ENCODE measurements around the gene NGEF.

The NGEF gene

GRCh38 chr2:232967474-232967873 lies 45.6 kb downstream of the NGEF start:
- FAIRE-seq = no peak
- TF ChIP-seq POLR2A (IDR thresholded peaks at IDR 0.05; ENCODE audit: low read depth, low read length) = no peak
- no peak for DNase-seq (ENCODE audit: insufficient read length, low spot score)

GRCh38 chr2:232966122-232966521 lies 46.9 kb downstream of the NGEF start:
- DNase-seq (ENCODE audit: insufficient read length, low spot score) (no peak), FAIRE-seq (no peak)
- TF ChIP-seq POLR2A (IDR thresholded peaks at IDR 0.05; ENCODE audit: low read depth, low read length) = no peak

GRCh38 chr2:232963913-232964312 lies 49.1 kb downstream of the NGEF start:
- TF ChIP-seq POLR2A (IDR thresholded peaks at IDR 0.05; ENCODE audit: low read depth, low read length) = no peak
- no peak for FAIRE-seq

GRCh38 chr2:232960862-232961261 lies 52.2 kb downstream of the NGEF start:
- TF ChIP-seq POLR2A (IDR thresholded peaks at IDR 0.05; ENCODE audit: low read depth, low read length) = no peak
- FAIRE-seq (peak; percentile 89), DNase-seq (ENCODE audit: insufficient read length, low spot score) (peak; percentile 23)

More at GRCh38 chr2:232963913-232964312, 49.1 kb downstream of the NGEF start:
- no peak for DNase-seq (ENCODE audit: insufficient read length, low spot score)

GRCh38 chr2:232959139-232959538 lies 53.9 kb downstream of the NGEF start:
- FAIRE-seq (no peak), DNase-seq (ENCODE audit: insufficient read length, low spot score) (no peak)
- no peak for TF ChIP-seq POLR2A (IDR thresholded peaks at IDR 0.05; ENCODE audit: low read depth, low read length)

- TF ChIP-seq POLR2A (IDR thresholded peaks at IDR 0.05; ENCODE audit: low read depth, low read length) = no peak
- no peak for DNase-seq (ENCODE audit: insufficient read length, low spot score)
- FAIRE-seq = no peak
Observed at GRCh38 chr2:232957657-232958090, 55.4 kb downstream of the NGEF start.

- FAIRE-seq (no peak), DNase-seq (ENCODE audit: insufficient read length, low spot score) (no peak)
- no peak for TF ChIP-seq POLR2A (IDR thresholded peaks at IDR 0.05; ENCODE audit: low read depth, low read length)
Observed at GRCh38 chr2:232955856-232956255, 57.2 kb downstream of the NGEF start.

- DNase-seq (ENCODE audit: insufficient read length, low spot score) (no peak), FAIRE-seq (no peak)
- TF ChIP-seq POLR2A (IDR thresholded peaks at IDR 0.05; ENCODE audit: low read depth, low read length) = no peak
Observed at GRCh38 chr2:232954691-232955090, 58.4 kb downstream of the NGEF start.

- DNase-seq (ENCODE audit: insufficient read length, low spot score) = peak; percentile 62
- FAIRE-seq = peak; percentile 96
- TF ChIP-seq POLR2A (IDR thresholded peaks at IDR 0.05; ENCODE audit: low read depth, low read length) = no peak
Observed at GRCh38 chr2:232951891-232952290, 61.2 kb downstream of the NGEF start.

- TF ChIP-seq POLR2A (IDR thresholded peaks at IDR 0.05; ENCODE audit: low read depth, low read length) = no peak
Observed at GRCh38 chr2:232951181-232951580, 61.9 kb downstream of the NGEF start.

GRCh38 chr2:232950751-232951150 lies 62.3 kb downstream of the NGEF start:
- no peak for FAIRE-seq
- TF ChIP-seq POLR2A (IDR thresholded peaks at IDR 0.05; ENCODE audit: low read depth, low read length) = no peak
- no peak for DNase-seq (ENCODE audit: insufficient read length, low spot score)

More at GRCh38 chr2:232951181-232951580, 61.9 kb downstream of the NGEF start:
- no peak for DNase-seq (ENCODE audit: insufficient read length, low spot score)
- no peak for FAIRE-seq

GRCh38 chr2:232949016-232949415 lies 64.0 kb downstream of the NGEF start:
- DNase-seq (ENCODE audit: insufficient read length, low spot score) = no peak
- FAIRE-seq = no peak
- no peak for TF ChIP-seq POLR2A (IDR thresholded peaks at IDR 0.05; ENCODE audit: low read depth, low read length)

- DNase-seq (ENCODE audit: insufficient read length, low spot score) (no peak), FAIRE-seq (no peak)
- no peak for TF ChIP-seq POLR2A (IDR thresholded peaks at IDR 0.05; ENCODE audit: low read depth, low read length)
Observed at GRCh38 chr2:232942831-232943230, 70.2 kb downstream of the NGEF start.

- DNase-seq (ENCODE audit: insufficient read length, low spot score) (no peak), FAIRE-seq (no peak)
- no peak for TF ChIP-seq POLR2A (IDR thresholded peaks at IDR 0.05; ENCODE audit: low read depth, low read length)
Observed at GRCh38 chr2:232941912-232942594, 71.0 kb downstream of the NGEF start.

GRCh38 chr2:232941400-232941799 lies 71.7 kb downstream of the NGEF start:
- TF ChIP-seq POLR2A (IDR thresholded peaks at IDR 0.05; ENCODE audit: low read depth, low read length) = no peak
- DNase-seq (ENCODE audit: insufficient read length, low spot score) (no peak), FAIRE-seq (no peak)
